CD14-positive monocyte (primary cell): ENCODE measurements around the gene DNAJC11. TPM values are rescaled to one million over a fixed set of nuclear protein-coding genes. Genes with fewer than 3 reads are reported as not detected.

Experiments
- DNase-seq, 3 donors: peaks; one replicate each; pipeline ENCODE4 v3.0.0-alpha.2; 2011 to 2022
- H2AFZ ChIP-seq: 2 replicates; pipeline ENCODE4 v1.6.0; 2012; ENCODE audit warnings: mild to moderate bottlenecking, low read depth, low read length, inconsistent platforms; ENCODE audit not compliant: insufficient read depth, poor library complexity, severe bottlenecking
- H3K27ac ChIP-seq, 2 donors: 1 replicate in 1 of 2; 2 replicates in 1 of 2; pipeline ENCODE4 v1.5.1; 2012 to 2013; ENCODE audit warnings: low read length in 2 of 2, control low read depth in 1 of 2, inconsistent platforms in 1 of 2, low read depth in 1 of 2, mild to moderate bottlenecking in 1 of 2
- H3K27me3 ChIP-seq, 2 donors: one replicate each; pipeline versions ENCODE4 v1.6.0 to v1.6.1; 2011 to 2013; ENCODE audit warnings: low read length in 2 of 2; ENCODE audit not compliant: control insufficient read depth in 2 of 2, insufficient read depth in 2 of 2
- H3K36me3 ChIP-seq, 2 donors: replicated peaks in 1 of 2; 1 replicate in 1 of 2; 2 replicates in 1 of 2; pipeline versions ENCODE4 v1.5.1 to v1.6.1; 2012 to 2013; ENCODE audit warnings: low read length in 2 of 2, control low read depth in 1 of 2, inconsistent platforms in 1 of 2, mild to moderate bottlenecking in 1 of 2; ENCODE audit not compliant: insufficient read depth in 2 of 2, control insufficient read depth in 1 of 2
- H3K4me1 ChIP-seq, 2 donors: 1 replicate in 1 of 2; 2 replicates in 1 of 2; pipeline versions ENCODE4 v1.5.1 to v1.6.1; 2012 to 2013; ENCODE audit warnings: low read length in 2 of 2, control low read depth in 1 of 2, inconsistent platforms in 1 of 2, mild to moderate bottlenecking in 1 of 2, moderate library complexity in 1 of 2; ENCODE audit not compliant: insufficient read depth in 2 of 2, control insufficient read depth in 1 of 2
- H3K4me2 ChIP-seq: replicated peaks from 2 replicates; pipeline ENCODE3; 2012; ENCODE audit warnings: low read length, moderate library complexity, mild to moderate bottlenecking; ENCODE audit not compliant: poor library complexity, severe bottlenecking; ENCODE audit errors: extremely low read depth
- H3K4me3 ChIP-seq, 3 experiments: fragments of 200-600 bp in 1 of 3; sonication (generic) in 1 of 3; replicated peaks in 1 of 3; 1 replicate in 2 of 3; 2 replicates in 1 of 3; pipeline ENCODE4 v1.5.1; 2011 to 2013; ENCODE audit warnings: low read length in 3 of 3, mild to moderate bottlenecking in 3 of 3, control low read depth in 2 of 3, low read depth in 2 of 3, inconsistent platforms in 1 of 3, moderate library complexity in 1 of 3
- H3K79me2 ChIP-seq: 2 replicates; pipeline ENCODE4 v1.6.0; 2012; ENCODE audit warnings: mild to moderate bottlenecking, control low read depth, inconsistent platforms, low read length, moderate library complexity; ENCODE audit not compliant: insufficient read depth
- H3K9ac ChIP-seq: 2 replicates; pipeline ENCODE4 v1.6.0; 2017; ENCODE audit warnings: low read length, mild to moderate bottlenecking; ENCODE audit not compliant: insufficient read depth, poor library complexity, severe bottlenecking
- H3K9me3 ChIP-seq, 2 donors: replicated peaks in 1 of 2; 1 replicate in 1 of 2; 2 replicates in 1 of 2; pipeline versions ENCODE4 v1.5.1 to v1.6.1; 2012 to 2013; ENCODE audit warnings: low read length in 2 of 2, control low read depth in 1 of 2; ENCODE audit not compliant: control insufficient read depth in 1 of 2, insufficient read depth in 1 of 2
- H4K20me1 ChIP-seq: 2 replicates; pipeline ENCODE4 v1.6.0; 2012; ENCODE audit warnings: mild to moderate bottlenecking, low read length, control low read depth, moderate library complexity; ENCODE audit not compliant: insufficient read depth
- H3K27ac Mint-ChIP-seq, 7 donors: one replicate each; pipeline ENCODE4 v1.8.0; 2020; ENCODE audit warnings: mild to moderate bottlenecking in 7 of 7, mixed read lengths in 7 of 7, moderate library complexity in 6 of 7, inconsistent platforms in 2 of 7
- H3K27me3 Mint-ChIP-seq, 3 donors: one replicate each; pipeline ENCODE4 v1.8.0; 2021 to 2022; ENCODE audit warnings: low read depth in 3 of 3, mild to moderate bottlenecking in 3 of 3, mixed read lengths in 3 of 3, moderate library complexity in 3 of 3, inconsistent platforms in 1 of 3
- H3K36me3 Mint-ChIP-seq, 2 donors: one replicate each; pipeline ENCODE4 v1.8.0; 2020; ENCODE audit warnings: mixed read lengths in 2 of 2, inconsistent platforms in 1 of 2, mild to moderate bottlenecking in 1 of 2
- H3K4me1 Mint-ChIP-seq: one replicate; pipeline ENCODE4 v1.8.0; 2020; ENCODE audit warnings: mild to moderate bottlenecking, mixed read lengths
- H3K4me3 Mint-ChIP-seq, 2 donors: one replicate each; pipeline ENCODE4 v1.8.0; 2020; ENCODE audit warnings: mild to moderate bottlenecking in 2 of 2, mixed read lengths in 2 of 2, moderate library complexity in 1 of 2
- H3K9me3 Mint-ChIP-seq, 7 donors: one replicate each; pipeline ENCODE4 v1.8.0; 2020 to 2022; ENCODE audit warnings: mixed read lengths in 7 of 7, mild to moderate bottlenecking in 6 of 7, moderate library complexity in 6 of 7, inconsistent platforms in 2 of 7
- CTCF ChIP-seq: fragments of 200-600 bp; IDR thresholded peaks from one replicate; pipeline ENCODE4 v1.8.0; 2022; ENCODE audit warnings: antibody characterized with exemption, mild to moderate bottlenecking
- WGBS: methylation state at CpG from one replicate; pipeline ENCODE4 v1.1.5; 2013; ENCODE audit warnings: missing lambda C conversion rate; ENCODE audit not compliant: insufficient coverage; 5-methylcytosine and 5-hydroxymethylcytosine counted together
- intact Hi-C, 2 donors: fragments of 100-400 bp; cut with micrococcal nuclease; formaldehyde crosslinking; loops; one replicate each; pipeline versions ENCODE4 v1.15.0 to v1.15.1; 2023
- polyA plus RNA-seq, 3 donors: library from polyadenylated mRNA; depleted of rRNA in 1 of 3; unstranded in 2 of 3; stranded (reverse) in 1 of 3; fragments of 300-500 nt in 2 of 3; fragments of >200 nt in 1 of 3; fragmentation: Illumina TruSeq in 2 of 3; gene quantifications; 1 replicate in 2 of 3; 2 replicates in 1 of 3; pipeline ENCODE4 v1.2.3, GENCODE V29; 2012 to 2021

The DNAJC11 gene
- polyA plus RNA-seq, 3 donors, result 9.7 to 19.9 (median 15.8) TPM

- Mint-ChIP-seq H3K4me1 (peaks cover 2% of the 10 kb centered on the region), H3K36me3 (peaks cover 9 to 10% of the 10 kb centered on the region in 2 donors), H3K27me3 (no peaks in the 10 kb centered on the region), H3K27ac (no peak overlapping the region), H3K9me3 (peaks cover 0 to 2% (median 0%) of the 10 kb centered on the region in 7 donors), H3K4me3 (no peak overlapping the region)
- no peak for TF ChIP-seq CTCF
- 97% methylated on average over 5 of the region's 9 CpGs for WGBS
- peaks cover 51% of the 10 kb centered on the region for H4K20me1 ChIP-seq
- no peaks in the 10 kb centered on the region for H3K4me1 ChIP-seq
- intact Hi-C loops, result no loop called here
- H3K9me3 ChIP-seq, result no peaks in the 10 kb centered on the region
- H3K4me2 ChIP-seq, result no peak overlapping the region
- no peak overlapping the region for H3K27ac ChIP-seq
- peaks cover 0 to 15% of the 10 kb centered on the region in 2 donors for H3K36me3 ChIP-seq
- H3K4me3 ChIP-seq, result no peak overlapping the region
- H3K9ac ChIP-seq, result no peak overlapping the region
- H3K79me2 ChIP-seq, result peaks cover 52% of the 10 kb centered on the region
- no peak for DNase-seq
- H3K27me3 ChIP-seq, result no peaks in the 10 kb centered on the region
- no peak overlapping the region for H2AFZ ChIP-seq
These were observed 8.7 kb downstream of the DNAJC11 start for GRCh38 chr1:6692956-6693355.

- no peak for DNase-seq
- Histone ChIP-seq H3K27me3 (no peaks in the 10 kb centered on the region), H2AFZ (no peak overlapping the region), H3K4me3 (no peak overlapping the region), H3K27ac (no peak overlapping the region), H3K36me3 (peaks cover 0 to 9% of the 10 kb centered on the region in 2 donors), H4K20me1 (peaks cover 47% of the 10 kb centered on the region), H3K4me2 (no peak overlapping the region), H3K79me2 (peaks cover 46% of the 10 kb centered on the region), H3K9me3 (no peaks in the 10 kb centered on the region), H3K9ac (no peak overlapping the region), H3K4me1 (no peaks in the 10 kb centered on the region)
- TF ChIP-seq CTCF, result no peak
- Mint-ChIP-seq H3K4me3 (no peak overlapping the region), H3K36me3 (peaks cover 8% of the 10 kb centered on the region in 2 donors), H3K27me3 (no peaks in the 10 kb centered on the region), H3K27ac (no peak overlapping the region), H3K9me3 (no peaks in the 10 kb centered on the region), H3K4me1 (no peaks in the 10 kb centered on the region)
- 93% methylated on average over 3 of the region's 4 CpGs for WGBS
- intact Hi-C loops, result no loop called here
These were observed 10.1 kb downstream of the DNAJC11 start for GRCh38 chr1:6691507-6691906.
